NCI-H774 (cell line): ENCODE measurements around the gene TTLL7.

ENCODE experiments used
- DNase-seq: peaks from one replicate; lab custom pipeline; 2025; lab: John Stamatoyannopoulos, UW

TTLL7 gene

DNA sequence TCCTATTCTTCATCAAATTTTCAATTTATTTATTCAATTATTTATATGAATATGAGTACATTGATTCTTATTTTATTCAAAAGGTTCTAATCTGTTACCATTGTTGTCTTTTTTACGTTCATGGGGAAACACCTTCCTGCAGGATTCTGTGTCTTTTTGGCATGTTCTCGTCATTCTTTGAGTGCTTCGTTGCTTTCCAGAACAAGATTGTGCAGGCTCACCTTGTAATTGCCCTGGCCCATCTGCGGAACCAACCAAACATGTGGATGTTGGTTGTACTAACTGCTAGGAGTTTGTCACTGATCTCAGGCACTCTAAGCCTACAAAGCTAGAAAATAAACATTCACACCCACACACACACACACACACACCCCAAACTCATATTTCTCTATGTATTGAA, 182.1 kb downstream of the TTLL7 start:
- DNase-seq = no peak

DNA sequence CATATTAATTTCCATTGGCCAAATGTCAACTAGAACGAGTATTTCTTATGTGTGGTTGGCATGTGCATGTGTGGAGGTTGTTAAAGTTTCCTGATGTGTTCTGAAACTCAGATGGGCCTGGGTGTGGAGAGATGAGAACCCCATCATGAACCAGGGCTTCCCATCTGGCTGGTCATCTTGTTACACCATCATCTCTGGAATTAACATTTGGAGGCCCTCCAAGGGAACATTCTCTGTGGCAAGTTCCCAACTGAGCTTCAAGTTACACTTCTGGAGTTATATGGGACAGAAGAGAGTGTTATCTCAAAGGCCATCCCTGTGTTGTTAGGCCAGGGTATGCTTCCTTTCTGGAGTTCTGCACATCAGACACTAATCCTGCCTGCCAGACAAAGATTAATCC, 183.6 kb downstream of the TTLL7 start:
- DNase-seq = no peak
